ENCODE results near the gene SH2B2. TPM values are rescaled to one million over a fixed set of nuclear protein-coding genes. Genes with fewer than 3 reads are reported as not detected.

The SH2B2 gene
- total RNA-seq = 0.50 and 0.92 TPM in 2 replicates

DNA sequence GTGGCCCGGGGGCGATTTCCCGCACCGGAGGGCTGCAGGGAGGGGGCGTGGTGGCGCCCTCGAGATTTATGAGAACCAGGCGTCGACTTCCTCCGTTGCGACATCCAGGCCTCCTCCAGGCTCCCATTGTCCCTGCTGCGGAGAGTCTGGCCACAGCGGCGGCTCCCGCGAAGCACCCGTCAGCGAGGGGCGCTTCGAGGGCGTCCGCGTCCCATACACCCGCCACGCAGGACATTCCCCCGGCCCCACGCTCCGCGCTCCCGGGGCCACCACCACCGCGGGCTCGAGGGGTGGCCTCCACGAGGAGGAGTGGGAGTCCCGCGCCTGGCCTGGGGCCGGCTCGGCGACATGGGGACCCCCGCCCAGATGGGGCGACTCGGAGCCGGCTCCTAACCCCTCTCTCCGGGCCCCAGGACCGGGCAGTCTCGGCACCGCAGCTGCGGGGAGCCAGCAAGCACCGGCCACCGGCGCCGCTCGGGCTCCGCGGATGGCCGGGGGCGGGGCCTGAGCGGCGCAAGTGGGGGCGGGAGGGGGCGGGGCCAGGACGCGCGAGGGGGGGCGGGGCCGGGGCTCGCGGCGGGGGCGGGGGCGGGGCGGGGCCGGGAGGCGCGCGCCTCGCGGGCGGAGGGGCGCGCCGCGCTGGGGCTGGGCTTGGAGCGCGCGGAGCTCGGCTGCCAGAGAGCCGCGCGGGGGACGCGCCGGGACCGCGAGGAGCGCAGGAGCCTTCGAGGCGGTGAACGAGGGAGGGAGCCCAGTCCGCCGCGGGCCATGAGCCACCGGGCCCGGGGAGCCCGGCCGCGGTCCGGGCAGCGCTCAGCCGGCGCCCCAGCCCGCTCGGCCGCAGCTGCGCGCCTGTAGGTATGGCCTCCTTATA, at the start of gene SH2B2:
Gene SH2B2, plus strand, starts transcription at position 632 of the 874 bp plus-strand sequence. CDS start 13,683 bp downstream, outside the sequence.

DNA sequence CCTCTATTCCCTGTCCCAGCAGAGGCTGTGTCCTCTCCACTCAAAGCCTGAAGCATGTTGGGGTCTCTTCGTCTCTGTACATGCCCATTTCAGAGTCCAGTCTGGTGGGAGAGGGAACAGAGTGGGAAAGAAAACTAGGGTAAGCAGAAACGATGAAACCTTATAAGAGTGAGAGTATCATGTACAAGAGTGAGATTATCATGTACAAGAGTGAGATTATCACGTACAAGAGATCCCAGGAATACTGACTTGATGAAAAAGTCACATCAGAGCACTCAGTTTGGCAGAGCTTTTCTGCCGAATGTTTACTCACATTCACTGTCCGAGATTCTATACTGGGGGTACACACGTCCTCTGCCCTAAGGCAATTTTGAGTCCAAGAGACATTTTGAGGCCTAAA, 69.7 kb downstream of the SH2B2 start, which contains the start of gene SPDYE6:
Gene SPDYE6, minus strand, starts transcription at position 101 of the 400 bp plus-strand sequence. CDS start 421 bp downstream, outside the sequence.

Other genes starting within 250 kb of the SH2B2 start
- 0.06 TPM in 1 of 2 replicates, not detected in the other for gene SPDYE6, start 69.6 kb downstream of the SH2B2 start, total RNA-seq
- 13.1 and 14.6 TPM in 2 replicates for gene PRKRIP1, start 109.5 kb downstream of the SH2B2 start, total RNA-seq
- 45.2 and 49.4 TPM in 2 replicates for gene ORAI2, start 146.7 kb downstream of the SH2B2 start, total RNA-seq
- 9.0 and 9.3 TPM in 2 replicates for gene ALKBH4, start 178.0 kb downstream of the SH2B2 start, total RNA-seq
- 20.3 and 32.4 TPM in 2 replicates for gene LRWD1, start 178.1 kb downstream of the SH2B2 start, total RNA-seq
- gene POLR2J, start 192.1 kb downstream of the SH2B2 start, total RNA-seq = 47.3 and 49.3 TPM in 2 replicates
- 13.3 and 19.4 TPM in 2 replicates for gene RASA4B, start 230.9 kb downstream of the SH2B2 start, total RNA-seq